Astrocyte of the cerebellum (primary cell): Measurements from ENCODE around the gene ROCK2.

ENCODE experiments used
- DNase-seq: peaks from one replicate; pipeline ENCODE4 v3.0.0-alpha.2; 2011; ENCODE audit warnings: low read depth
- H3K4me3 ChIP-seq: 2 replicates; pipeline ENCODE4 v1.5.1; 2011; ENCODE audit warnings: mild to moderate bottlenecking, low read depth, low read length, moderate library complexity
- in situ Hi-C: cut with HindIII; loops from 2 replicates; pipeline ENCODE4 v1.10.0; 2017; ENCODE audit warnings: low sequenced_read_pairs
- TF ChIP-seq, protein P1 (sequence below): IDR thresholded peaks from 2 replicates; pipeline ENCODE4 v1.5.1; 2012; ENCODE audit warnings: low read length, low read depth, moderate library complexity, mild to moderate bottlenecking; ENCODE audit errors: missing control alignments

ROCK2 gene

DNA sequence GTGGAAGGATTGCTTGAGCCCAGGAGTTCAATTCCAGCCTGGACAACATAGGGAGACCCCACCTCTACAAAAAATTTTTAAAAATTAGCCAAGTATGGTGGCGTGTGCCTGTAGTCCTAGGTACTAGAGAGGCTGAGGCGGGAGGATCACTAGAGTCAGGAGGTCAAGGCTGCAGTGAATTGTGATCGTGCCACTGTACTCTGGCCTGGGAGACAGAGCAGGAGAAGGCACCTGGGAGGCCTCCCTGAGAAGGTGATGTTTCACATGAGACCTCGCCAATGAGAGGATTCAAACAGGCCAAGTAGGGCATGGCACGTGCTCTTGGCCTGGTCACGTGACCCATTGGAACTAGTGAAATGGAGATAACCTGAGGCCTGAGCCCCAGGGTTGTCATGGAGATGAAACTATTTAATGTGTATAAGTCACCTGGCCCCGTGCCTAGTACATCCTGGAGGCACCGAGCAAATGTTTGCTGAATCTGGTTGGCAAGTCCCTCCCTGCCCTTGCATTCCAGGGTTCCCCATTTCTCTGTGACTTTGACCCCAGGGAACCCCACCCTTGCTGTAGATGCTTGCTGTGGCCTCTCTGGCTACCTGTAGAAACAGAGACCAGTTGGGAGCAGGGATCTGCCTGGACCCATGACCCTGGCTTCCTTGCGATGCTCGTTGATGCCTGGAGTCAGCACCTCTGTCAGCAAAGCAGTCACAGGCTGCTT, 26.1 kb upstream of the ROCK2 start:
- in situ Hi-C loops, result no loop called here
- TF ChIP-seq, protein P1, sequence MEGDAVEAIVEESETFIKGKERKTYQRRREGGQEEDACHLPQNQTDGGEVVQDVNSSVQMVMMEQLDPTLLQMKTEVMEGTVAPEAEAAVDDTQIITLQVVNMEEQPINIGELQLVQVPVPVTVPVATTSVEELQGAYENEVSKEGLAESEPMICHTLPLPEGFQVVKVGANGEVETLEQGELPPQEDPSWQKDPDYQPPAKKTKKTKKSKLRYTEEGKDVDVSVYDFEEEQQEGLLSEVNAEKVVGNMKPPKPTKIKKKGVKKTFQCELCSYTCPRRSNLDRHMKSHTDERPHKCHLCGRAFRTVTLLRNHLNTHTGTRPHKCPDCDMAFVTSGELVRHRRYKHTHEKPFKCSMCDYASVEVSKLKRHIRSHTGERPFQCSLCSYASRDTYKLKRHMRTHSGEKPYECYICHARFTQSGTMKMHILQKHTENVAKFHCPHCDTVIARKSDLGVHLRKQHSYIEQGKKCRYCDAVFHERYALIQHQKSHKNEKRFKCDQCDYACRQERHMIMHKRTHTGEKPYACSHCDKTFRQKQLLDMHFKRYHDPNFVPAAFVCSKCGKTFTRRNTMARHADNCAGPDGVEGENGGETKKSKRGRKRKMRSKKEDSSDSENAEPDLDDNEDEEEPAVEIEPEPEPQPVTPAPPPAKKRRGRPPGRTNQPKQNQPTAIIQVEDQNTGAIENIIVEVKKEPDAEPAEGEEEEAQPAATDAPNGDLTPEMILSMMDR, result no peak
- H3K4me3 ChIP-seq, result no peak overlapping the region
- no peak for DNase-seq

DNA sequence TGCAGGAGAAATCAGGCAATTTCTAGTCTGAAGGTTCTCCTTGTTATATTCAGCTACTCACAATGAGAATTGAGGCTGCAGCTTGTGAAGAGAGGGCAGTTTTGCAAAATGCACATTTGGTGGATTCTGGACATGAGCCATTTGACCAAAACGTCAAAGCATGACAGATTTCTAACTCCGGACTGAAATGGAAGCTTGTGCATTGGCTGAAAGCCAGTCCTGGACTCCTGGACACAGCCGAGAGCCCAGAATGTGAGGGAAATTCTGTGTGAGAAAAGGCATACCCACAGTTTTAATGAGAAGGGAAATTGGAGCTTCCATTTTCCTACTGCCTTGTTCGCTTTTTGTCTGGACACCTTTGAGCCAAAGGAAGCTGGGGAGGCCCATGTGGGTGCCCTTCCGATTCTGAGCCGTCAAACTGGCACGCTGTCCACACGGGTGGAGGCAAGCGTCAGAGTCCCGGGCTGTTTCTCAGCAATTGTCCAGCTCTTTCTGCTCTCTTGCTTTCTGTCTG, 23.7 kb upstream of the ROCK2 start:
- in situ Hi-C loops, result no loop called here
- no peak overlapping the region for H3K4me3 ChIP-seq
- DNase-seq, result no peak
- TF ChIP-seq, protein P1, result no peak

DNA sequence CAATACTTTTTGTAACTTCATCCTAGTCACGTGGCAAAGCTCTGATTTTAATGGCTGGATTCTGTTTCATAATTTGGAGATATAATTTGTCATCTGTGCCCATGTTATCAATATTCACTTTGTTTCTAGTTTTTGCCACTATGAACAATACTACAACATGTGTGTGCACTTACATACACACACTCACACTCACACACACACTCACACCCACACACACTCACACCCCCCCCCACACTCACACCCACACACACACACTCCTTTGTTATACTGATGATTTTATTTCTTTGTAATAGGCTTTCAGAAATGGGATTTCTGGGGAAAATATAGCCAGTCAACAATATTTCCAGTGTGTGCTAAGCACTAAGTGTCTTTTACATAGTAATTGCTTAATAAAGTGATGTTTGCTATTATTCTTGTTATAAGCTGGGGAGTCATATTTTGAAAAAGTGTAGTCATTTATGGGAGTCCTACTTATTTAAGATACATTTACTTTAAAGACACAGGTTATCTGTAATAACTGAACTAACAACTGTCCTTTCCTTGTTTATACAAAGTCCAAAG, 22.8 kb upstream of the ROCK2 start:
- H3K4me3 ChIP-seq, result no peak overlapping the region
- DNase-seq, result no peak
- TF ChIP-seq, protein P1, result no peak
- in situ Hi-C loops, result no loop called here

DNA sequence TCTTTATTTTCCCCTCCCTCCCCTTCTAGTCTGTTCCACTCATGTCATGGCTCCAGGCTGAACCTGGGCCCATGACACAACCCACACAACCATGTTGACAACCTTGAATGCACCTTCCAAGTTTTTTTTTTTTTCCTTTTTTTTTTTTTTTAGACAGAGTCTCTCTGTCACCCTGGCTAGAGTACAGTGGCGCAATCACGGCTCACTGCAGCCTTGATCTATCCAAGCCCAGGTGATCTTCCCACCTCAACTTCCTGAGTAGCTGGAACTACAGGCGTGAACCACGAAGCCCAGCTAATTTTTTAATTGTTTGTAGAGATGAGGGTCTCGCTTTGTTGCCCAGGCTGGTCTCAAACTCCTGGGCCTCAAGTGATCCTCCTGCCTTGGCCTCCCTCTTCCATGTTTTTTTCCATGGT, 21.9 kb upstream of the ROCK2 start:
- TF ChIP-seq, protein P1, result no peak
- H3K4me3 ChIP-seq, result no peak overlapping the region
- DNase-seq, result no peak
- in situ Hi-C loops, result no loop called here

DNA sequence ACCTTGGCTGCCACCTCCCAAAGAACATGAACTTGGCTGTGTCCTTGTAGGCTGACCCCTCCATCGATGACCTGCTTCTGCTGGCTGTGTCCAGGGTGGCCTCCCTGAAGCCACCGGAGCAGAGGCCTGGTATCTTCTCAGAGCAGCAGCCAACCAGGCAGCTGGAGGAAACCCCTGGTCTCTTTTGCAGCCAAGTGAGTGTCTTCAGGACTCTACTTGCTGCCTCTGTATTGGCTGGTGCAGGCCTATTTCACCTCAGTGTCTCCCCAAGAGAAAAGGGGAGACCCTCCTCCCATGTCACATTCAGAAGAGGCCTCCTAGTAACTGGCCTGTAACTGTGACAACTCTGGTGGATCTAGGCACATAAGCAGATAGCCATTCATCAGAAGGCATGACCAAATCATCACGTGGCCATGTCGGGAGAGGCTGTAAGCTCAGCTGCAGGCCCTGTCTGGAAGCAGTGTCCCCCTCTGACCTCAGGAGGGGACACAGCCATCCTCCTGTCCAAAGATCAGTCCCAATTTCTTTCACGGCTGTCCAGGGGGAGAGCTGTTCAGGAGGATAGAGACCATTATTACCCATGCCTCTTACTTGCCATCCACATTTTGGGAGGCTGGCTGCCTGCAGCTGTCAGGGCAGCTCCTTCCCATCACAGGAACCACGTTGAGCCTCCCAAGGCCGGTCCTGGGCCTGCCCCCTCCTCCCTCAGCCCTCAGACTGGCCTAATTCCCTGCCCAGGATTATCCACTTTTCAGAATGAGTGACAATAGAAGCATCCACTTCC, 20.9 kb upstream of the ROCK2 start:
- no peak overlapping the region for H3K4me3 ChIP-seq
- DNase-seq, result no peak
- in situ Hi-C loops, result no loop called here
- TF ChIP-seq, protein P1, result no peak

DNA sequence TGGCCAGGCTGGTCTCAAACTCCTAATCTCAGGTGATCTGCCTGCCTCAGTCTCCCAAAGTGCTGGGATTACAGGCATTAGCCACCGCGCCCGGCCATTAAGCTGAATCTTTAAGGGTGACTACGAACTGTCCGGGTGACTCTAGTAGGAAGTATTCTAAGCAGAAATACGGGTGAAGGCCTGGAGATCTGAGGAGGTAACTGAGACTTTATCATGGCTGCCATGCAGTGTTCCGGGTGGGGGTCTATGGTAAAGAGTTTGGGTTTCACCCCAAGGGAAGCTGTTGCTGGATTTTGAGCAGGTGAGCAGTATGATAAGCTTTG, 20.1 kb upstream of the ROCK2 start:
- in situ Hi-C loops, result no loop called here
- H3K4me3 ChIP-seq, result no peak overlapping the region
- no peak for DNase-seq
- TF ChIP-seq, protein P1, result no peak
